ENCODE measurements around the gene ZNF282. TPM values are rescaled to one million over a fixed set of nuclear protein-coding genes. Genes with fewer than 3 reads are reported as not detected.
A peak's percentile ranks its signal among the peaks of the same experiment; 100 is the strongest.

ZNF282 gene
- total RNA-seq, 1 experiment from 2014 or later = 16.9 TPM

GRCh38 chr7:149199234-149199995 is 4.1 kb downstream of the ZNF282 start:
- no peak for DNase-seq (ENCODE audit: low read depth in 1 of 2, low spot score in 2 of 2)
- H3K36me3 ChIP-seq = peaks cover 80% of the 10 kb centered on the region
- no peaks in the 10 kb centered on the region for H3K27me3 ChIP-seq (replicated peaks)
- H3K4me3 ChIP-seq = no peak overlapping the region
- H3K27ac ChIP-seq = no peak overlapping the region
- peaks cover 24% of the 10 kb centered on the region for H3K4me1 ChIP-seq (replicated peaks)
- no peaks in the 10 kb centered on the region for H3K9me3 ChIP-seq (replicated peaks)

GRCh38 chr7:149202831-149203231 is 7.5 kb downstream of the ZNF282 start:
- Histone ChIP-seq H3K9me3 (replicated peaks) (no peaks in the 10 kb centered on the region), H3K36me3 (peaks cover 92% of the 10 kb centered on the region), H3K4me3 (no peak overlapping the region), H3K4me1 (replicated peaks) (peaks cover 9% of the 10 kb centered on the region), H3K27ac (no peak overlapping the region), H3K27me3 (replicated peaks) (no peaks in the 10 kb centered on the region)
- no peak for DNase-seq (ENCODE audit: low read depth in 1 of 2, low spot score in 2 of 2)

GRCh38 chr7:149205690-149206381 is 10.5 kb downstream of the ZNF282 start:
- Histone ChIP-seq H3K4me3 (no peak overlapping the region), H3K27me3 (replicated peaks) (no peaks in the 10 kb centered on the region), H3K9me3 (replicated peaks) (no peaks in the 10 kb centered on the region), H3K27ac (no peak overlapping the region), H3K36me3 (peaks cover 92% of the 10 kb centered on the region), H3K4me1 (replicated peaks) (peaks cover 3% of the 10 kb centered on the region; the same call in 1 of the 2 replicates)
- no peak for DNase-seq (ENCODE audit: low read depth in 1 of 2, low spot score in 2 of 2)

GRCh38 chr7:149207324-149208035 is 12.1 kb downstream of the ZNF282 start:
- Histone ChIP-seq H3K4me3 (no peak overlapping the region), H3K4me1 (replicated peaks) (peaks cover 3% of the 10 kb centered on the region; the same call in 1 of the 2 replicates), H3K9me3 (replicated peaks) (no peaks in the 10 kb centered on the region), H3K27ac (no peak overlapping the region), H3K27me3 (replicated peaks) (no peaks in the 10 kb centered on the region), H3K36me3 (peaks cover 94% of the 10 kb centered on the region)
- DNase-seq (ENCODE audit: low read depth in 1 of 2, low spot score in 2 of 2) = no peak

GRCh38 chr7:149209518-149210269 is 14.3 kb downstream of the ZNF282 start:
- H3K9me3 ChIP-seq (replicated peaks) = no peaks in the 10 kb centered on the region
- no peaks in the 10 kb centered on the region for H3K27me3 ChIP-seq (replicated peaks)
- peak; percentile 62 to 75 for DNase-seq (ENCODE audit: low read depth in 1 of 2, low spot score in 2 of 2)
- no peak overlapping the region for H3K27ac ChIP-seq
- peaks cover 94% of the 10 kb centered on the region for H3K36me3 ChIP-seq
- peaks cover 3% of the 10 kb centered on the region; the same call in 1 of the 2 replicates for H3K4me1 ChIP-seq (replicated peaks)
- no peak overlapping the region for H3K4me3 ChIP-seq

- Histone ChIP-seq H3K4me3 (no peak overlapping the region), H3K9me3 (replicated peaks) (no peaks in the 10 kb centered on the region), H3K27me3 (replicated peaks) (no peaks in the 10 kb centered on the region), H3K27ac (no peak overlapping the region), H3K36me3 (peaks cover 100% of the 10 kb centered on the region), H3K4me1 (replicated peaks) (peaks cover 3% of the 10 kb centered on the region; the same call in 1 of the 2 replicates)
- DNase-seq (ENCODE audit: low read depth in 1 of 2, low spot score in 2 of 2) = no peak
Measured at GRCh38 chr7:149210551-149210950, 15.2 kb downstream of the ZNF282 start.

- peaks cover 3% of the 10 kb centered on the region; the same call in 1 of the 2 replicates for H3K4me1 ChIP-seq (replicated peaks)
- DNase-seq (ENCODE audit: low read depth in 1 of 2, low spot score in 2 of 2) = no peak
- H3K27ac ChIP-seq = no peak overlapping the region
- H3K4me3 ChIP-seq = no peak overlapping the region
- H3K36me3 ChIP-seq = peaks cover 95% of the 10 kb centered on the region
- no peaks in the 10 kb centered on the region for H3K9me3 ChIP-seq (replicated peaks)
- H3K27me3 ChIP-seq (replicated peaks) = no peaks in the 10 kb centered on the region
Measured at GRCh38 chr7:149214020-149214720, 18.8 kb downstream of the ZNF282 start.

GRCh38 chr7:149216402-149216801 is 21.1 kb downstream of the ZNF282 start:
- no peak overlapping the region for H3K4me3 ChIP-seq
- H3K9me3 ChIP-seq (replicated peaks) = no peaks in the 10 kb centered on the region
- H3K27ac ChIP-seq = no peak overlapping the region
- no peak for DNase-seq (ENCODE audit: low read depth in 1 of 2, low spot score in 2 of 2)
- H3K4me1 ChIP-seq (replicated peaks) = no peaks in the 10 kb centered on the region
- peaks cover 89% of the 10 kb centered on the region for H3K36me3 ChIP-seq
- H3K27me3 ChIP-seq (replicated peaks) = no peaks in the 10 kb centered on the region

GRCh38 chr7:149217570-149217969 is 22.2 kb downstream of the ZNF282 start:
- no peaks in the 10 kb centered on the region for H3K4me1 ChIP-seq (replicated peaks)
- H3K9me3 ChIP-seq (replicated peaks) = no peaks in the 10 kb centered on the region
- no peak overlapping the region for H3K4me3 ChIP-seq
- peaks cover 83% of the 10 kb centered on the region for H3K36me3 ChIP-seq
- DNase-seq (ENCODE audit: low read depth in 1 of 2, low spot score in 2 of 2) = no peak
- no peaks in the 10 kb centered on the region for H3K27me3 ChIP-seq (replicated peaks)
- H3K27ac ChIP-seq = no peak overlapping the region

GRCh38 chr7:149218469-149219420 is 23.4 kb downstream of the ZNF282 start:
- Histone ChIP-seq H3K27me3 (replicated peaks) (no peaks in the 10 kb centered on the region), H3K9me3 (replicated peaks) (no peaks in the 10 kb centered on the region), H3K27ac (no peak overlapping the region), H3K4me3 (no peak overlapping the region), H3K36me3 (peaks cover 81% of the 10 kb centered on the region), H3K4me1 (replicated peaks) (no peaks in the 10 kb centered on the region)
- no peak for DNase-seq (ENCODE audit: low read depth in 1 of 2, low spot score in 2 of 2)

GRCh38 chr7:149220534-149220933 is 25.2 kb downstream of the ZNF282 start:
- H3K27ac ChIP-seq = no peak overlapping the region
- H3K36me3 ChIP-seq = peaks cover 79% of the 10 kb centered on the region

GRCh38 chr7:149223176-149223575 is 27.8 kb downstream of the ZNF282 start:
- DNase-seq (ENCODE audit: low read depth in 1 of 2, low spot score in 2 of 2) = no peak
- H3K4me1 ChIP-seq (replicated peaks) = no peaks in the 10 kb centered on the region
- peaks cover 61% of the 10 kb centered on the region for H3K36me3 ChIP-seq
- no peaks in the 10 kb centered on the region for H3K9me3 ChIP-seq (replicated peaks)
- no peak overlapping the region for H3K4me3 ChIP-seq
- no peaks in the 10 kb centered on the region for H3K27me3 ChIP-seq (replicated peaks)
- H3K27ac ChIP-seq = no peak overlapping the region

More at GRCh38 chr7:149220534-149220933, 25.2 kb downstream of the ZNF282 start:
- Histone ChIP-seq H3K27me3 (replicated peaks) (no peaks in the 10 kb centered on the region), H3K9me3 (replicated peaks) (no peaks in the 10 kb centered on the region), H3K4me3 (no peak overlapping the region), H3K4me1 (replicated peaks) (no peaks in the 10 kb centered on the region)
- no peak for DNase-seq (ENCODE audit: low read depth in 1 of 2, low spot score in 2 of 2)

All from SJSA1 (cell line).